H9 (cell line): ENCODE results near the gene NFX1. TPM values are rescaled to one million over a fixed set of nuclear protein-coding genes. Genes with fewer than 3 reads are reported as not detected.

Experiments
- DNase-seq: peaks from one replicate; pipeline ENCODE4 v3.0.0-alpha.2; 2017
- H2AFZ ChIP-seq: one replicate; pipeline ENCODE4 v1.6.1; 2013; ENCODE audit warnings: mild to moderate bottlenecking, low read length, control low read depth, moderate library complexity
- H2AK5ac ChIP-seq: 2 replicates; pipeline ENCODE4 v1.6.1; 2013; ENCODE audit warnings: low read length, control low read depth, mixed read lengths; ENCODE audit not compliant: insufficient read length
- H2BK120ac ChIP-seq: one replicate; pipeline ENCODE4 v1.6.1; 2013; ENCODE audit warnings: low read depth, mild to moderate bottlenecking, low read length, control low read depth, inconsistent platforms; ENCODE audit not compliant: poor library complexity, severe bottlenecking
- H2BK12ac ChIP-seq: 2 replicates; pipeline ENCODE4 v1.6.1; 2013; ENCODE audit warnings: low read length, control low read depth, mixed read lengths, low read depth; ENCODE audit not compliant: insufficient read length
- H2BK15ac ChIP-seq: 2 replicates; pipeline ENCODE4 v1.6.1; 2013; ENCODE audit warnings: low read depth, low read length, control low read depth
- H2BK20ac ChIP-seq: one replicate; pipeline ENCODE4 v1.6.1; 2013; ENCODE audit warnings: low read depth, mild to moderate bottlenecking, low read length, control low read depth, inconsistent platforms; ENCODE audit not compliant: poor library complexity, severe bottlenecking
- H2BK5ac ChIP-seq: 2 replicates; pipeline ENCODE4 v1.6.1; 2013; ENCODE audit warnings: low read length, control low read depth, mixed read lengths; ENCODE audit not compliant: insufficient read length
- H3K14ac ChIP-seq: 2 replicates; pipeline ENCODE4 v1.6.1; 2013; ENCODE audit warnings: low read length, control low read depth; ENCODE audit not compliant: insufficient read depth
- H3K18ac ChIP-seq: 2 replicates; pipeline ENCODE4 v1.6.1; 2013; ENCODE audit warnings: low read depth, mild to moderate bottlenecking, mixed read lengths, low read length, control low read depth; ENCODE audit not compliant: insufficient read length
- H3K23ac ChIP-seq: 2 replicates; pipeline ENCODE4 v1.6.1; 2013; ENCODE audit warnings: low read length, control low read depth, mixed read lengths, low read depth; ENCODE audit not compliant: insufficient read length
- H3K23me2 ChIP-seq: 2 replicates; pipeline ENCODE4 v1.6.1; 2013; ENCODE audit warnings: low read depth, mild to moderate bottlenecking, mixed read lengths, low read length, control low read depth; ENCODE audit not compliant: insufficient read length, poor library complexity, severe bottlenecking
- H3K27ac ChIP-seq: 2 replicates; pipeline ENCODE4 v1.5.1; 2013; ENCODE audit warnings: low read length, control low read depth, mixed read lengths, low read depth; ENCODE audit not compliant: insufficient read length
- H3K27me3 ChIP-seq: 2 replicates; pipeline ENCODE4 v1.6.1; 2013; ENCODE audit warnings: low read length, control low read depth, inconsistent platforms; ENCODE audit not compliant: insufficient read depth
- H3K4ac ChIP-seq: 2 replicates; pipeline ENCODE4 v1.6.1; 2013; ENCODE audit warnings: low read depth, mild to moderate bottlenecking, control low read depth, inconsistent platforms, low read length, moderate library complexity
- H3K4me1 ChIP-seq: 2 replicates; pipeline ENCODE4 v1.6.1; 2013; ENCODE audit warnings: low read length, control low read depth, inconsistent platforms; ENCODE audit not compliant: insufficient read depth
- H3K4me2 ChIP-seq: 2 replicates; pipeline ENCODE4 v1.6.1; 2013; ENCODE audit warnings: low read length, control low read depth, mixed read lengths; ENCODE audit not compliant: insufficient read length, insufficient read depth
- H3K56ac ChIP-seq: 2 replicates; pipeline ENCODE4 v1.6.1; 2013; ENCODE audit warnings: low read depth, mild to moderate bottlenecking, mixed read lengths, low read length, control low read depth; ENCODE audit not compliant: insufficient read length
- H3K79me1 ChIP-seq: 2 replicates; pipeline ENCODE4 v1.6.1; 2013; ENCODE audit warnings: low read depth, mild to moderate bottlenecking, moderate library complexity, low read length, control low read depth, inconsistent platforms; ENCODE audit not compliant: insufficient read depth, poor library complexity, severe bottlenecking
- H3K79me2 ChIP-seq: 2 replicates; pipeline ENCODE4 v1.6.1; 2013; ENCODE audit warnings: low read length, control low read depth, inconsistent platforms; ENCODE audit not compliant: insufficient read depth
- H3K9ac ChIP-seq: 2 replicates; pipeline ENCODE4 v1.6.1; 2013; ENCODE audit warnings: low read length, control low read depth, mixed read lengths; ENCODE audit not compliant: insufficient read length; ENCODE audit errors: extremely low read depth
- H3K9me3 ChIP-seq: one replicate; pipeline ENCODE4 v1.6.1; 2013; ENCODE audit warnings: low read depth, low read length, inconsistent platforms; ENCODE audit not compliant: control insufficient read depth
- H3T11ph ChIP-seq: one replicate; pipeline ENCODE4 v1.6.1; 2013; ENCODE audit warnings: mild to moderate bottlenecking, low read length, control low read depth, inconsistent platforms
- H4K20me1 ChIP-seq: one replicate; pipeline ENCODE4 v1.6.1; 2013; ENCODE audit not compliant: control insufficient read depth, insufficient read length, insufficient read depth
- H4K5ac ChIP-seq: 2 replicates; pipeline ENCODE4 v1.6.1; 2013; ENCODE audit warnings: low read depth, mild to moderate bottlenecking, mixed read lengths, low read length, control low read depth; ENCODE audit not compliant: insufficient read length
- H4K8ac ChIP-seq: replicated peaks from 2 replicates; pipeline ENCODE4 v1.6.1; 2013; ENCODE audit warnings: low read length, control low read depth, mixed read lengths, low read depth; ENCODE audit not compliant: insufficient read length
- H4K91ac ChIP-seq: 2 replicates; pipeline ENCODE4 v1.6.1; 2013; ENCODE audit warnings: low read depth, mild to moderate bottlenecking, moderate library complexity, mixed read lengths, low read length, control low read depth; ENCODE audit not compliant: insufficient read length
- H3K27ac Mint-ChIP-seq, 3 experiments: 2 replicates in 2 of 3; 3 replicates in 1 of 3; pipeline ENCODE4 v1.8.0; 2020 to 2021; ENCODE audit warnings: mixed read lengths in 3 of 3, mild to moderate bottlenecking in 1 of 3, moderate library complexity in 1 of 3
- H3K27me3 Mint-ChIP-seq: 2 replicates; pipeline ENCODE4 v1.8.0; 2021; ENCODE audit warnings: low read depth, mild to moderate bottlenecking, moderate library complexity, mixed read lengths
- H3K36me3 Mint-ChIP-seq, 3 experiments: 2 replicates in 2 of 3; 3 replicates in 1 of 3; pipeline ENCODE4 v1.8.0; 2020 to 2021; ENCODE audit warnings: low read depth in 3 of 3, mixed read lengths in 3 of 3; ENCODE audit not compliant: insufficient read depth in 1 of 3
- H3K4me1 Mint-ChIP-seq, 2 experiments: 2 replicates each; pipeline ENCODE4 v1.8.0; 2020; ENCODE audit warnings: mixed read lengths in 2 of 2
- H3K4me3 Mint-ChIP-seq, 2 experiments: 2 replicates in 1 of 2; 3 replicates in 1 of 2; pipeline ENCODE4 v1.8.0; 2020 to 2021; ENCODE audit warnings: mild to moderate bottlenecking in 2 of 2, mixed read lengths in 2 of 2, moderate library complexity in 1 of 2
- H3K9me3 Mint-ChIP-seq, 2 experiments: 2 replicates in 1 of 2; 3 replicates in 1 of 2; pipeline ENCODE4 v1.8.0; 2020; ENCODE audit warnings: mild to moderate bottlenecking in 2 of 2, mixed read lengths in 2 of 2, moderate library complexity in 1 of 2
- WGBS: extraction: QIAGEN DNeasy Blood & Tissue Kit; methylation state at CpG from one replicate; pipeline ENCODE4 v1.1.7; 2013; ENCODE audit warnings: missing lambda C conversion rate, low lambda C conversion rate, mixed read lengths; ENCODE audit not compliant: insufficient read length; ENCODE audit errors: extremely low coverage; 5-methylcytosine and 5-hydroxymethylcytosine counted together
- total RNA-seq: library from RNA; stranded (reverse); gene quantifications from 2 replicates; pipeline ENCODE4 v1.2.1, GENCODE V29; 2021
- TF ChIP-seq, protein P1 (sequence below): fragments of 200-600 bp; sonication (generic); conservative IDR thresholded peaks from 3 replicates; pipeline ENCODE4 v1.8.0; 2021; ENCODE audit warnings: antibody characterized with exemption, mild to moderate bottlenecking

The NFX1 gene
- total RNA-seq, 1 experiment from 2014 or later = 35.1 TPM

DNA sequence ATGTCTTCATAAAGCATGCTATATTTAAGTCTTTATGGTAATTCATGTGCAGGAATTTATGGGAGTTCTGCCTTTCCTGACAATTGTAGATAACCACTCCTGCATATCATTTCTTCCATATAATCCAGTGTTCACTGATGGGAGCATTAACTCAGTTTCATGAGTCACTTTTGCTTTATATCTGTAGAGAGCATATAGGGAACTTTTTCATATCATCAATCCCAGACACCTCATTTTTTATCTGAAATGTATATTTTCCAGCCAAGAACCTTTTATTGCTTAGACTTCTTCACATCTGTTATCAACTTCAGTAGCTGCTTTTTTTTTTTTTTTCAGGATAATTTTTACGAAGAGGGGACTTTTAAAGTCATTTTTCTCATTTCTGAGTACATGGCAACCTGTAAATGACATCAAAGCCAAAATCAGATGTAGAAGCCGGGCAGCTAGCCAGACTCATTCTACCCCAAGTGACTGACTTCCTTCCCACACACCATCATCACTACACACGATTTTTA is 41.1 kb downstream of the NFX1 start:
- Mint-ChIP-seq H3K27me3 (no peaks in the 10 kb centered on the region), H3K36me3 (peaks cover 34 to 65% (median 58%) of the 10 kb centered on the region in 3 experiments), H3K4me1 (no peaks in the 10 kb centered on the region), H3K4me3 (no peak overlapping the region), H3K27ac (no peak overlapping the region), H3K9me3 (no peaks in the 10 kb centered on the region)
- Histone ChIP-seq H2BK20ac (no peak overlapping the region), H4K91ac (no peak overlapping the region), H3K9me3 (no peaks in the 10 kb centered on the region), H2BK120ac (no peak overlapping the region), H3K27me3 (no peaks in the 10 kb centered on the region), H3K23ac (no peak overlapping the region), H3K23me2 (no peaks in the 10 kb centered on the region), H2BK15ac (no peak overlapping the region), H4K20me1 (no peaks in the 10 kb centered on the region), H3K18ac (no peak overlapping the region), H4K5ac (no peak overlapping the region), H3K79me2 (no peaks in the 10 kb centered on the region), H3T11ph (no peak overlapping the region), H2BK12ac (no peak overlapping the region), H3K14ac (no peak overlapping the region), H3K56ac (no peak overlapping the region), H3K79me1 (no peaks in the 10 kb centered on the region), H3K4me2 (no peak overlapping the region), H4K8ac (no peak overlapping the region), H2AK5ac (no peak overlapping the region), H2BK5ac (no peak overlapping the region), H3K9ac (no peak overlapping the region), H3K4ac (no peak overlapping the region), H3K27ac (no peak overlapping the region), H2AFZ (no peak overlapping the region), H3K4me1 (no peaks in the 10 kb centered on the region)
- DNase-seq = no peak
- TF ChIP-seq, protein P1, sequence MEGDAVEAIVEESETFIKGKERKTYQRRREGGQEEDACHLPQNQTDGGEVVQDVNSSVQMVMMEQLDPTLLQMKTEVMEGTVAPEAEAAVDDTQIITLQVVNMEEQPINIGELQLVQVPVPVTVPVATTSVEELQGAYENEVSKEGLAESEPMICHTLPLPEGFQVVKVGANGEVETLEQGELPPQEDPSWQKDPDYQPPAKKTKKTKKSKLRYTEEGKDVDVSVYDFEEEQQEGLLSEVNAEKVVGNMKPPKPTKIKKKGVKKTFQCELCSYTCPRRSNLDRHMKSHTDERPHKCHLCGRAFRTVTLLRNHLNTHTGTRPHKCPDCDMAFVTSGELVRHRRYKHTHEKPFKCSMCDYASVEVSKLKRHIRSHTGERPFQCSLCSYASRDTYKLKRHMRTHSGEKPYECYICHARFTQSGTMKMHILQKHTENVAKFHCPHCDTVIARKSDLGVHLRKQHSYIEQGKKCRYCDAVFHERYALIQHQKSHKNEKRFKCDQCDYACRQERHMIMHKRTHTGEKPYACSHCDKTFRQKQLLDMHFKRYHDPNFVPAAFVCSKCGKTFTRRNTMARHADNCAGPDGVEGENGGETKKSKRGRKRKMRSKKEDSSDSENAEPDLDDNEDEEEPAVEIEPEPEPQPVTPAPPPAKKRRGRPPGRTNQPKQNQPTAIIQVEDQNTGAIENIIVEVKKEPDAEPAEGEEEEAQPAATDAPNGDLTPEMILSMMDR = no peak
- no CpG with 5 or more reads among the region's 3 CpGs for WGBS
